Smooth muscle cell (in vitro differentiated cells): ENCODE measurements around the gene TDRD5. TPM values are rescaled to one million over a fixed set of nuclear protein-coding genes. Genes with fewer than 3 reads are reported as not detected.

Source experiments
- DNase-seq: peaks from one replicate; lab custom pipeline; 2025; ENCODE audit not compliant: unreplicated experiment; lab: John Stamatoyannopoulos, UW
- H2AFZ ChIP-seq: fragments of 200-600 bp; sonication (generic); 2 replicates; pipeline ENCODE4 v1.6.0; 2016; ENCODE audit warnings: antibody characterized with exemption, low read depth, mild to moderate bottlenecking
- H3F3A ChIP-seq: fragments of 200-600 bp; sonication (generic); 2 replicates; pipeline ENCODE4 v1.6.0; 2017; ENCODE audit warnings: antibody characterized with exemption, low read depth
- H3K27ac ChIP-seq: fragments of 200-600 bp; sonication (generic); 2 replicates; pipeline ENCODE4 v1.5.1; 2016; ENCODE audit warnings: low read depth, mild to moderate bottlenecking
- H3K27me3 ChIP-seq: fragments of 200-600 bp; sonication (generic); 2 replicates; pipeline ENCODE4 v1.6.1; 2016; ENCODE audit warnings: low read depth, mild to moderate bottlenecking
- H3K36me3 ChIP-seq: fragments of 200-600 bp; sonication (generic); 2 replicates; pipeline ENCODE4 v1.5.1; 2016; ENCODE audit warnings: low read depth
- H3K4me1 ChIP-seq: fragments of 200-600 bp; sonication (generic); 2 replicates; pipeline ENCODE4 v1.5.1; 2016; ENCODE audit warnings: low read depth
- H3K4me2 ChIP-seq: fragments of 200-600 bp; sonication (generic); 2 replicates; pipeline ENCODE4 v1.6.0; 2016; ENCODE audit warnings: mild to moderate bottlenecking
- H3K4me3 ChIP-seq: fragments of 200-600 bp; sonication (generic); 2 replicates; pipeline ENCODE4 v1.5.1; 2016; ENCODE audit warnings: mild to moderate bottlenecking
- H3K79me2 ChIP-seq: fragments of 200-600 bp; sonication (generic); 2 replicates; pipeline ENCODE4 v1.6.0; 2016; ENCODE audit warnings: low read depth, mild to moderate bottlenecking
- H3K9ac ChIP-seq: fragments of 200-600 bp; sonication (generic); 2 replicates; pipeline ENCODE4 v1.6.0; 2016; ENCODE audit warnings: low read depth
- H3K9me3 ChIP-seq: fragments of 200-600 bp; sonication (generic); replicated peaks from 2 replicates; pipeline ENCODE4 v1.5.1; 2016; ENCODE audit warnings: low read depth
- H4K20me1 ChIP-seq: fragments of 200-600 bp; sonication (generic); 2 replicates; pipeline ENCODE4 v1.6.0; 2016; ENCODE audit warnings: low read depth
- CTCF ChIP-seq: fragments of 200-600 bp; sonication (generic); IDR thresholded peaks from 2 replicates; pipeline ENCODE4 v1.5.1; 2017; ENCODE audit warnings: borderline replicate concordance, mild to moderate bottlenecking, antibody characterized with exemption; ENCODE audit not compliant: insufficient read depth, poor library complexity, severe bottlenecking
- WGBS: methylation state at CpG from one replicate; pipeline ENCODE4 v1.1.7; 2016; ENCODE audit warnings: low lambda C conversion rate; 5-methylcytosine and 5-hydroxymethylcytosine counted together
- polyA plus RNA-seq: library from polyadenylated mRNA; unstranded; fragments of >200 nt; fragmentation: Nextera tagmentation; extraction: Ambion mirVana; gene quantifications from 2 replicates; pipeline ENCODE4 v1.2.1, GENCODE V29; 2016
- total RNA-seq: library from RNA; depleted of rRNA; stranded (reverse); fragments of >200 nt; gene quantifications from 2 replicates; pipeline ENCODE4 v1.2.3, GENCODE V29; 2014

TDRD5 gene
- total RNA-seq (not detected in 2 replicates), polyA plus RNA-seq (not detected in 2 replicates)

- Histone ChIP-seq H3K27me3 (peaks cover 53% of the 10 kb centered on the region), H3K4me3 (no peak within 1 kb of the TSS), H3K9ac (no peak within 1 kb of the TSS), H3K9me3 (no peaks in the 10 kb centered on the region), H2AFZ (no peak within 1 kb of the TSS), H3K27ac (no peak within 1 kb of the TSS), H3F3A (no peaks in the 10 kb centered on the region), H3K4me2 (no peak within 1 kb of the TSS), H3K4me1 (no peaks in the 10 kb centered on the region), H4K20me1 (no peaks in the 10 kb centered on the region), H3K36me3 (no peaks in the 10 kb centered on the region), H3K79me2 (no peaks in the 10 kb centered on the region)
- no peak for TF ChIP-seq CTCF
- no peak for DNase-seq
- 83% methylated on average over 56 of the region's 75 CpGs for WGBS
These were observed at the start of gene TDRD5 for GRCh38 chr1:179591592-179592580. Gene TDRD5, plus strand, starts transcription at chr1:179591832. Its CDS starts 784 bp downstream, at chr1:179592616.

GRCh38 chr1:179545321-179545720, 46.3 kb upstream of the TDRD5 start:
- Histone ChIP-seq H3K4me2 (no peak overlapping the region), H3K79me2 (no peaks in the 10 kb centered on the region), H3K4me1 (no peaks in the 10 kb centered on the region), H3K27me3 (no peaks in the 10 kb centered on the region), H4K20me1 (no peaks in the 10 kb centered on the region), H2AFZ (no peak overlapping the region), H3K9ac (no peak overlapping the region), H3K27ac (no peak overlapping the region), H3K4me3 (no peak overlapping the region), H3K36me3 (no peaks in the 10 kb centered on the region), H3F3A (no peaks in the 10 kb centered on the region), H3K9me3 (no peaks in the 10 kb centered on the region)
- WGBS = 75% methylated on average over 3 of the region's 3 CpGs
- TF ChIP-seq CTCF = no peak
- DNase-seq = no peak

- Histone ChIP-seq H3F3A (no peaks in the 10 kb centered on the region), H3K27ac (no peak overlapping the region), H3K9me3 (no peaks in the 10 kb centered on the region), H2AFZ (no peak overlapping the region), H3K79me2 (no peaks in the 10 kb centered on the region), H3K9ac (no peak overlapping the region), H4K20me1 (no peaks in the 10 kb centered on the region), H3K4me1 (no peaks in the 10 kb centered on the region), H3K27me3 (no peaks in the 10 kb centered on the region), H3K4me2 (no peak overlapping the region), H3K36me3 (no peaks in the 10 kb centered on the region), H3K4me3 (no peak overlapping the region)
- 63% methylated on average over 2 of the region's 2 CpGs for WGBS
- no peak for TF ChIP-seq CTCF
- DNase-seq = no peak
These were observed 44.6 kb upstream of the TDRD5 start for GRCh38 chr1:179547021-179547535.
